DND-41 (cell line): Measurements from ENCODE around the gene SERPINH1.

Experiments used
- ATAC-seq: fragments of 200-7000 bp; cut with Tn5 transposase; 3 replicates; pipeline ENCODE4 v1.9.1; 2021; ENCODE audit warnings: low read depth; ENCODE audit not compliant: insufficient read depth
- DNase-seq: peaks from one replicate; pipeline ENCODE4 v3.0.0-alpha.2; 2020
- H2AFZ ChIP-seq: 2 replicates; pipeline ENCODE4 v1.6.0; 2012; ENCODE audit warnings: low read depth, low read length
- H3K27ac ChIP-seq: 2 replicates; pipeline ENCODE4 v1.5.1; 2012; ENCODE audit warnings: low read length, inconsistent platforms
- H3K27me3 ChIP-seq: fragments of 200-600 bp; sonication (generic); 2 replicates; pipeline ENCODE4 v1.6.0; 2012; ENCODE audit warnings: low read length, mild to moderate bottlenecking, inconsistent platforms; ENCODE audit not compliant: insufficient read depth, poor library complexity
- H3K36me3 ChIP-seq: 2 replicates; pipeline ENCODE4 v1.5.1; 2012; ENCODE audit warnings: low read length, inconsistent platforms; ENCODE audit not compliant: insufficient read depth
- H3K4me1 ChIP-seq: 2 replicates; pipeline ENCODE4 v1.5.1; 2012; ENCODE audit warnings: mild to moderate bottlenecking, low read length; ENCODE audit not compliant: insufficient read depth
- H3K4me2 ChIP-seq: 2 replicates; pipeline ENCODE4 v1.6.0; 2012; ENCODE audit warnings: mild to moderate bottlenecking, moderate library complexity, low read length, inconsistent platforms; ENCODE audit not compliant: insufficient read depth
- H3K4me3 ChIP-seq, 2 experiments: fragments of 200-600 bp in 1 of 2; shearing (Covaris generic) in 1 of 2; 2 replicates each; pipeline ENCODE4 v1.5.1; 2012 to 2016; ENCODE audit warnings: inconsistent platforms in 2 of 2, low read length in 2 of 2, mild to moderate bottlenecking in 2 of 2, low read depth in 1 of 2, moderate library complexity in 1 of 2
- H3K79me2 ChIP-seq: 2 replicates; pipeline ENCODE4 v1.6.0; 2012; ENCODE audit warnings: low read length, inconsistent platforms; ENCODE audit not compliant: insufficient read depth
- H3K9ac ChIP-seq: 2 replicates; pipeline ENCODE4 v1.6.0; 2012; ENCODE audit warnings: low read depth, mild to moderate bottlenecking, inconsistent platforms, low read length, moderate library complexity
- H3K9me3 ChIP-seq: 2 replicates; pipeline ENCODE4 v1.5.1; 2012; ENCODE audit warnings: low read length, moderate library complexity, mild to moderate bottlenecking, inconsistent platforms; ENCODE audit not compliant: insufficient read depth, severe bottlenecking
- H4K20me1 ChIP-seq: 2 replicates; pipeline ENCODE4 v1.6.0; 2012; ENCODE audit warnings: low read length; ENCODE audit not compliant: insufficient read depth
- CTCF ChIP-seq: IDR thresholded peaks from 2 replicates; pipeline ENCODE4 v1.5.1; 2012; ENCODE audit warnings: borderline replicate concordance, low read length, moderate library complexity, mild to moderate bottlenecking; ENCODE audit not compliant: poor library complexity, severe bottlenecking; ENCODE audit errors: extremely low read depth
- EZH2 ChIP-seq: IDR thresholded peaks from 3 replicates; pipeline ENCODE4 v1.6.1; 2012; ENCODE audit warnings: borderline replicate concordance, low read depth, mild to moderate bottlenecking, moderate library complexity, low read length, inconsistent platforms; ENCODE audit not compliant: severe bottlenecking

Gene SERPINH1

GRCh38 chr11:75530577-75530976, 31.5 kb upstream of the SERPINH1 start:
- Histone ChIP-seq H3K79me2 (no peaks in the 10 kb centered on the region), H2AFZ (no peak overlapping the region), H3K27me3 (peaks cover 5% of the 10 kb centered on the region), H3K4me1 (peaks cover 8% of the 10 kb centered on the region), H3K9ac (no peak overlapping the region), H3K36me3 (no peaks in the 10 kb centered on the region), H4K20me1 (no peaks in the 10 kb centered on the region), H3K27ac (no peak overlapping the region), H3K4me2 (no peak overlapping the region), H3K4me3 (no peak overlapping the region), H3K9me3 (no peaks in the 10 kb centered on the region)
- DNase-seq (no peak), ATAC-seq (no peak)
- no peak for TF ChIP-seq CTCF
- no peak for TF ChIP-seq EZH2

GRCh38 chr11:75531325-75531724, 30.7 kb upstream of the SERPINH1 start:
- DNase-seq (no peak), ATAC-seq (no peak)
- Histone ChIP-seq H3K4me3 (no peak overlapping the region), H3K27me3 (peaks cover 5% of the 10 kb centered on the region), H4K20me1 (no peaks in the 10 kb centered on the region), H3K9me3 (no peaks in the 10 kb centered on the region), H3K4me2 (no peak overlapping the region), H3K36me3 (no peaks in the 10 kb centered on the region), H3K9ac (no peak overlapping the region), H3K27ac (no peak overlapping the region), H3K4me1 (peaks cover 6% of the 10 kb centered on the region), H2AFZ (no peak overlapping the region), H3K79me2 (no peaks in the 10 kb centered on the region)
- TF ChIP-seq EZH2: no peak
- no peak for TF ChIP-seq CTCF

GRCh38 chr11:75532200-75533048, 29.6 kb upstream of the SERPINH1 start:
- Histone ChIP-seq H3K4me1 (no peaks in the 10 kb centered on the region), H3K27ac (no peak overlapping the region), H3K4me3 (no peak overlapping the region), H3K79me2 (no peaks in the 10 kb centered on the region), H3K9ac (no peak overlapping the region), H2AFZ (no peak overlapping the region), H4K20me1 (no peaks in the 10 kb centered on the region), H3K4me2 (no peak overlapping the region), H3K36me3 (no peaks in the 10 kb centered on the region), H3K27me3 (peaks cover 5% of the 10 kb centered on the region), H3K9me3 (no peaks in the 10 kb centered on the region)
- peak; percentile 80 for DNase-seq
- TF ChIP-seq EZH2: no peak
- peak; percentile 88 for TF ChIP-seq CTCF
- ATAC-seq: peak; percentile 87

- no peaks in the 10 kb centered on the region for H3K9me3 ChIP-seq
- H3K4me3 ChIP-seq: no peak overlapping the region
- peaks cover 5% of the 10 kb centered on the region for H3K27me3 ChIP-seq
- no peak overlapping the region for H3K4me2 ChIP-seq
- no peak overlapping the region for H3K9ac ChIP-seq
- H3K79me2 ChIP-seq: no peaks in the 10 kb centered on the region
- no peaks in the 10 kb centered on the region for H4K20me1 ChIP-seq
- H3K27ac ChIP-seq: no peak overlapping the region
- H3K36me3 ChIP-seq: no peaks in the 10 kb centered on the region
- no peak overlapping the region for H2AFZ ChIP-seq
- TF ChIP-seq EZH2: no peak
- TF ChIP-seq CTCF: no peak
- ATAC-seq (no peak), DNase-seq (no peak)
- H3K4me1 ChIP-seq: no peaks in the 10 kb centered on the region
Observed at GRCh38 chr11:75533896-75534258, 28.2 kb upstream of the SERPINH1 start.
